GM12864 (cell line): Measurements from ENCODE around the gene CCNE1.

Experiments used
- DNase-seq: peaks from one replicate; pipeline ENCODE4 v3.0.0-alpha.2; 2011; ENCODE audit warnings: low read depth
- H3K4me3 ChIP-seq: 2 replicates; pipeline ENCODE4 v1.5.1; 2011; ENCODE audit warnings: mild to moderate bottlenecking, low read depth, low read length, control low read depth
- TF ChIP-seq, protein P1 (sequence below): IDR thresholded peaks from 2 replicates; pipeline ENCODE4 v1.5.1; 2011; ENCODE audit warnings: low read depth, mild to moderate bottlenecking, moderate library complexity, low read length, control low read depth, inconsistent platforms; ENCODE audit errors: missing control alignments

Gene CCNE1

DNA sequence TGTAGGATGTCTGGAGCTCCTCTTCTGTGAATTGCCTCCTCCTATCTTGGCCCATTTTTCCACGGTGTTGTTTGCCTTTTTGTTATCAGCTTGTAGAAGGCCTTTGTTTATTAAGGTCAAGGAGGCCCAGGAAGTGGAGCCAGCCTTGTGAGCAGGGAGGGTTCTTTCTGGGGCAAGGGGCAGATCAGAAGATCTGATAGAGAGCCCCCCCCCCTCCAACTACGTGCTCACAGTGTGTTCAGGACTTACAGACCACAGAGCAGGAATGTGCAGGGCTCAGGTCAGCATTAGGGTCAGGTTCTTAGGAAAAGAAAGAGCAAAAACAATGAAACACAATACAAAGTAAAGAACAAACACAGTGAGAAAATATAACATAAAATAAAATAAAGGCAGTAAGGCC lies 59.4 kb downstream of the CCNE1 start:
- no peak for DNase-seq
- H3K4me3 ChIP-seq, result no peak overlapping the region
- TF ChIP-seq, protein P1, sequence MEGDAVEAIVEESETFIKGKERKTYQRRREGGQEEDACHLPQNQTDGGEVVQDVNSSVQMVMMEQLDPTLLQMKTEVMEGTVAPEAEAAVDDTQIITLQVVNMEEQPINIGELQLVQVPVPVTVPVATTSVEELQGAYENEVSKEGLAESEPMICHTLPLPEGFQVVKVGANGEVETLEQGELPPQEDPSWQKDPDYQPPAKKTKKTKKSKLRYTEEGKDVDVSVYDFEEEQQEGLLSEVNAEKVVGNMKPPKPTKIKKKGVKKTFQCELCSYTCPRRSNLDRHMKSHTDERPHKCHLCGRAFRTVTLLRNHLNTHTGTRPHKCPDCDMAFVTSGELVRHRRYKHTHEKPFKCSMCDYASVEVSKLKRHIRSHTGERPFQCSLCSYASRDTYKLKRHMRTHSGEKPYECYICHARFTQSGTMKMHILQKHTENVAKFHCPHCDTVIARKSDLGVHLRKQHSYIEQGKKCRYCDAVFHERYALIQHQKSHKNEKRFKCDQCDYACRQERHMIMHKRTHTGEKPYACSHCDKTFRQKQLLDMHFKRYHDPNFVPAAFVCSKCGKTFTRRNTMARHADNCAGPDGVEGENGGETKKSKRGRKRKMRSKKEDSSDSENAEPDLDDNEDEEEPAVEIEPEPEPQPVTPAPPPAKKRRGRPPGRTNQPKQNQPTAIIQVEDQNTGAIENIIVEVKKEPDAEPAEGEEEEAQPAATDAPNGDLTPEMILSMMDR, result no peak

DNA sequence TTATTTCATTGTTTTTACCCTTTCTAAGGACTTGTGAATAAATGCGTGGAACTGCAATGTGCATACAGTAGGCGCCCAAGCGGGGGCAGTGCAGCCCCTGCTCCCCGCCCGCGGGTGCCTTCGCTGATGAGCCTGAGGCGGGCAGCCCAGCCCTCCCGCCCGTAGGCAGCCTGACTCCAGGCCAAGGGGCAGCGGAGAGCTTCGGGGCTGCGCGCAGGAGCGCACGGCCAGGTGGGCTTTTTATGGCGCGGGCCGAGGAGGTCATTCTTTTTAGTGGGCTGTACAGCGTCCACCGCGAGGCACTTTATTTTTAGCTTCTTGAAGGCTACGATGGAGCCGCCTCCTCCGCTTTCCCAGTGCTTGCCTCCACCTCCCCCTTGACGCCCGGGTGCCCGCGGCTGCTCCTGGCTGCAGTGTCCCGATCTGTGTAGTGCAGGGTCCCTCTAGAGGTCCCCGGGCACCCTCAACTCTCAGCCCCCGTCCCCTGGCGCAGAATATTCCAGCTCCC lies 60.5 kb downstream of the CCNE1 start:
- TF ChIP-seq, protein P1, result peak; percentile 31
- no peak overlapping the region for H3K4me3 ChIP-seq

DNA sequence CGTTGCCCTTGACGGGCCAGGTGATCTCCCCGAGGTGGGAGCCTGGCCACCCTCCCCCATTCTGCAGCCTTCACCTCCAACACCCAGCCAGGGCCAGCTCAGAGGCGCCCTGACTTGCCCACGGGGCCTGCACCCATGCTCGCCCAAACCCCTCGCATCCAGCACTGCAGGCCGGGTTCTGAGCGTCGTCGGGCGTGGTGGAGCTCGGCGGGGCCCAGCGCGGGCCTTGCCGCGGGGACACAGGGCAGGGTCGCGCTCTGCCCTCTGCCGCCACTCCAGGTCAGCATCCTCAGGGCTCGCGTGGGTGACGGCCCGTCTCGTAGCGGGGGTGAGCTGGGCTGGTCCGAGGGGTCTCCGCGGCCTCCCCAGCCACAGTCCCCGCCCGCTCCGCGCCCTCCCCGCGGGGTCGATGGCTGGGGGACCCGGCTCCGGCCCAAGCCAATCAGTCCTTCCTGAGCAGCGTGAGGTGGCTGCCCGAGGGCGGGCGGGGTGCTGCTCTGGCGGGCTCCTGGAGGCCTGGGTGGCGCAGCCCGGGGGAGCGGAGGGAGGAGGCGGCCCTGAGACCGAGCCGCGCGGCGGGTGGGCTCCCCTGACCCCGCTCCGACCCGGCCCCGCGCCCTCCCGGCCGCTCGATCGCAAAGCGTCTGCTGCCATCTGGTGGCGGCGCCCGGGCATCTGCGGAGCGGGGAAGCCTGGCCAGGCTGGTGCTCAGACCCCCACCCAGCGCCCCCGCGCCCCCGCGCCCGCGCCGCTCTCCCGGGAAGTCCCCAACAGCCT lies 61.4 kb downstream of the CCNE1 start:
- peak overlapping the region; percentile 56 for H3K4me3 ChIP-seq
- no peak for DNase-seq
- TF ChIP-seq, protein P1, result peak; percentile 68

More for the DNA sequence above, 60.5 kb downstream of the CCNE1 start:
- no peak for DNase-seq
